GM19240 (cell line): ENCODE results near the gene LYRM2.

ENCODE experiments used
- DNase-seq: peaks from one replicate; pipeline ENCODE4 v3.0.0; 2011; ENCODE audit warnings: low spot score; ENCODE audit not compliant: insufficient read length

LYRM2 gene

DNA sequence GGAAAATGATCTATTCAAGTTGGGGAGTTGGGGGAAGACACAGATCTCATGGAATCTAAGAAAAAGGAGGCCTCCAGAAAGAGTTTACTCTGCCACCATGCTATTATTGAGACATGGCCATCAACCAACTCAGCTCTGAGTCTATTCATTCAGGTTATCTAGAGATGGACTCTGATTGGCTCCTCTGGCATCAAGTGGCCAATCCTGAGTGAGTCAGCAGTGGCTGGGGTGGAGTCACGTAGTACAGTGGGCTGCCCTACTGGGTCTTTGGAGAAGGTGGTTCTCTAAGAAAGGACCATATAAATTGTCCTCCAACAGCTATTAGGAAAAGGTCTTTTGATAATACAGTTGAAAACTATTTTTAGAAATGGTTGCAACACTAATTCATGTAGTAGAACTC, 42.1 kb downstream of the LYRM2 start:
- DNase-seq = no peak

DNA sequence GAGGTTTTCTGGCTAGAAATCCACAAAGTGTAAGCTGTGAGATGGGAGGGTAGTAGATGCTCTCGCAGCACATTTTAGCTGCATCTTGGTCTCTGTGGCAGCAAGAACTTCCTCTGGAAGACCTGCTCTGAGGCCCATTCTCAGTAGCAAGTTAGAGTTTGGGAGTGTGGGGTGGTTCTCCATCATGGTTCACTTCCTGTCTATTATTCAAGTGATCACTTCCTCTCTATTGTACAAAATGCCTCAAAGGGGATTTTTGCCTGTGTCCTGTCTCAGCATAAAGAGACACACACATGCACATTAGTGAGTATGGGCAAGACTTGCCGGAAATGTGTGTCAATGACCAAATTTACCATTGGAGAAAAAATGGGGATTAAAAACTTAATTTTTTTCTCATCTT, 42.5 kb downstream of the LYRM2 start:
- peak; percentile 46 for DNase-seq

DNA sequence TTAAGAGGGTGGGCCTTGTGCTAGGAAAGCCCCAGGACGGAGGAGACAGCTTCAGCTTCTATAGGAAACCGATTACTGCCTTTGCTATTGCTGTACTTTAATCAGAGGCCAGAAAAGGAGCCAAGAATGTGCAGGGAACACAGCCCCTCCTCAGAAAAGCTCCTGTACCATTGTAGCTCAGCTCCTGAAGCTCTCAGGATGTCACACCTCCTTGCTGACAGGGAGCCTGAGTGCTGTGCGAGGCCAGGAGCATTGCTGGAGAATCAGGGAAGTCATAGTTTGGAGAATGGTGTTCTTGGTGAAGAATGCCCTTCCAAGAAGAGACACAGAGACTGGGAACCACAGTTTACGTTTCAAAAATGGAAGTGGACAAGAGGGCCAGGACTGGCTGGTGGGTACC, 46.8 kb downstream of the LYRM2 start:
- no peak for DNase-seq

DNA sequence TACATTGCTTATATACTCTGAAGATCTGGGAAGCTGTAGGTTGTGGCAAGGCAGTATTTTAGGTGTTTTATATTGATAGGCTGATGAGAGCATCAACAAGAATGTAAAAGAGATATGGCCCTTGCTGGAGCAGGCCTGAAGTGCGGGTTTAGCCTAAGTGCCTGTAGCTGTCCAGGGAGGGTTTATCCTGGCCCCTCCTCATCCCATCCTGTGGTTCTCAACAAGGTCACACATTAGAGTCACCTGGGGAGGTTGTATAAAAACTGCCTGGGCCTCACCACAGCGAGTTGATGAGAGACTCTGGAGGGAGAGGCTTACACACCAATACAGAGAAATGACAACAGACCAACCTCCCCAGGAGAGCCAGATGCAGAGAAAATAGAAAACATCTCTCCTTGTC, 48.4 kb downstream of the LYRM2 start:
- no peak for DNase-seq

DNA sequence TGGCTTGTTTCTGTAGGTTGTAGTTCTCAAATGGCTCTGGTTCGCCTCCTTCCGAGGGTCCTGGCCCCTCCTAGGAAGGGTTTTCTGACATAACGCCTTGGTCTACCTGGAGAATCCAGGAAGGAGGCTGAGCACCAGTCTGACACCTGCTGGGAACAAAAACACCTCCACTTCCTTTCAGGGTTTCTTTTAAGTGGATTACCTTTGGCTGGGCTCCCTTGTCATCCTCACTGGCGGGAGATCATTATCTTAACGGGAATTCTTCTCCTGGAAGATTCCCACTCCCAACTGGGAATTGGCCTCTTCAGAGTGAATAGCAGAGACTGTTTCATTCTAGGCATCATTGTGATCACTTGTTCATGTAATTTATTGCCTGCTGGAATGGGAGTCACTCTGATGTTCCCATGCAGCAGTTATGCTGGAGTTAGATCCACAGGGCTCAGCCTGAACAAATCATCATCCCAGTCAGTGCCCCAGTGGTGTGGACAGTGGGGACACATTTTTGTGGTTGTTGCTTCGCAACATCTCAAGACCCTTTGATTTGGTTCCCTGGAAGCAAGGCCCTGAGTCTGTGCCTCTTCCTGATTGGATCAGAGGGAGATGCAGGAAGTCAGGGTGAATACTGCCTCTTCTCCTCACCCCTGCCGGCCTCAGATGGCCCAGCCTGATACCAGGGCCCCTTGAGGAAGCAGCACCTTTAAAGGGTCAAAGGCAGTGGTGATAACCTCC, 49.1 kb downstream of the LYRM2 start:
- no peak for DNase-seq

DNA sequence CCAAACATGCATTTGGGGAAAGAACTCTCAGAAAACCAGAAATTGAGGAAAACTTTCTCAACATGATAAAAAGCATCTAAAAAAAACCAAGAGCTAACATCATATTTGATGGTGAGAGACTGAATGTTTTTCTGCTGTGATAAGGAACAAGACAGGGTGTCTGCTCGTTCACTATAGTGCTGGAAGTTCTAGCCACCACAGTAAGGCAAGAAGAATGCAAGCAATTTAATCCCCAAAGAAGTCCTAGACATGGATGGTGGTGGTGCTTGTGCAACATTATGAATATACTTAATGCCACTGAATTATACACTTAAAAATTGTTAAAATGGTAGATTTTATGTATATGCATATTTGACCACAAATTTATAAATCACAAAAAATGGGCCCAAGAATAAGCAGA, 53.4 kb downstream of the LYRM2 start:
- DNase-seq = no peak

DNA sequence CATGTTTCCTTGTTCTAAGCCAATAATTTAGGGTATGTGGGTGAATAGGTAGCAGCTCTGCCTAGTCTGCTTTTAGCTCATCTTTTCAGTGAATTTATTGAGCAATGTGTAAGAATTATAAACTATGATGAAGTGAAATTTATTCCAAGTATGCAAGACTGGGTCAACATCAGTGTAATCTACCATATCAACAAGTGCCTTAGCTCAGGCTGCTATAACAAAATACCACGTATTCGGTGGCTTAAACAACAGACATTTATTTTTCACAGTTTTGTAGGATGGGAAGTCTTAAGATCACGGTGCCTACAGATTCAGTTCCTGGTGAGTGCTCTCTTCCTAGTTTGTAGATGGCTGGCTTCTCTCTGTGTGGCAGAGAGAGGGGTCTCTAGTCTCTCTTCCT, 54.0 kb downstream of the LYRM2 start:
- DNase-seq = no peak

DNA sequence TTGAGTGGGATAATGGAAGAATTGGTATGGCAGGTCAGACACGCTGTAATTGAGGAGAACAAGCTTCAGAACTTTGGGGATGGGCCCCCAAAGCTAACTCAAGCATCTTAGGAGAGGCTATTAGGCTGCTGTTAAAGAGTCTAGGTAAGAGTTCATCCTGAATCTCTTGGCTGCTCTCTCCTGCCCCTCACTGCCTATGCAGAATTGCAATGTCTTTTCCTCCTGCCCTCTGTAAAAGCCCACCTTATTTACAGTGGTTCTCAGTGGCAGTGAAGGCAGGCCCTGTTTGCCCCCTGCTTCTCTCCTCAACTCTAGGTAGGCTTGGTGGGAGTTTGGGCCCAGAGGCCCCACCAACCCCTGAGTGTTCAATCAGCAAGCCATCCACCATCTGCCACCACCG, 55.0 kb downstream of the LYRM2 start:
- no peak for DNase-seq

DNA sequence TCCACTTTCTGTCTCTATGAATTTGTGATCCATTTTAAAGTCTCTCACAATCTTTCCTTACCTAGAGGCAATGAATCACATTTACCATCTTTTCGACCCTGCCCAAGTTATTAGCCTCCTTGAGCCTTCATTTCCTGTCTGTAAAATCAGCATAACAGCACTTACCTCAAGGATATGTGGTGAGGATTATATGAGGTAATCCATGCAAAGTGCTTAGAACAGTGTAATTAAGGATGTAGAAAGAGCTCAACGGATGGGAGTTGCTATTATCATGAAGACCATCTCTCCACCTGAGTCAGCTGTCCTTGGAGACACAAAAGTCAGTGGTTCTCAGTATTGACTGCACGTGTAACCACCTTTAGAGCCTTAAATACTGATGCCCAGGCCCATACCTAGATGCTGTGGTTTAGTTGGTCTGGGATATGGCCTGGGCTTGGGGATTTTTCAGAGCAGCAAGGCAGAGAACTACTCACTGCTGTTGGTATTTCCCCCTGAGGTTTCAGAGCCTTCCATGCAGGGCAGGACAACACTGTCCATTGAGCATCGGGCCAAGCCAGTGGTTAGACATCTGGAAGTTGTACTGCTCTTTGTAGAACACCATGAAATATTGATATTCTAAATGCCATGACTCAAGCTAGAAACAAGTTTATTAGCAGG, 55.8 kb downstream of the LYRM2 start:
- DNase-seq = no peak

DNA sequence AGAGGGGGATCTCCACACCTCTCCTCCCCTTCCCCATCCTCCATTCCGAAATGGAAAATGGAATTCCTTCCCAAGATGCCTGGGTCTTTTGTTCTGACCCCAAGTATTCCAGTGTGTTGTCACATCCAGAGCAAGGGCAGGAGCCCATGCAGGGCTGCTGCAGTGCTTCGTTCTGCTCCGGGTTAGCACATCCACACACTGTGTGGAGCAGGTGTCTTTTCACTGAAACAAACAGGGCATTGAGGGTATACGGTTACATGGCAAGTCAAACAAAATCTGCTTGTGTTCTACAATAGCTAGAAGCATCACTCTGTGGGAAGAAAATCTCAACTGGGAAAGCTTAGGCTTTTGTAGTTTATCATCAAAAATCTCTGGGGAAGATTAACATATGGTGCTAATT, 56.9 kb downstream of the LYRM2 start:
- DNase-seq = no peak

DNA sequence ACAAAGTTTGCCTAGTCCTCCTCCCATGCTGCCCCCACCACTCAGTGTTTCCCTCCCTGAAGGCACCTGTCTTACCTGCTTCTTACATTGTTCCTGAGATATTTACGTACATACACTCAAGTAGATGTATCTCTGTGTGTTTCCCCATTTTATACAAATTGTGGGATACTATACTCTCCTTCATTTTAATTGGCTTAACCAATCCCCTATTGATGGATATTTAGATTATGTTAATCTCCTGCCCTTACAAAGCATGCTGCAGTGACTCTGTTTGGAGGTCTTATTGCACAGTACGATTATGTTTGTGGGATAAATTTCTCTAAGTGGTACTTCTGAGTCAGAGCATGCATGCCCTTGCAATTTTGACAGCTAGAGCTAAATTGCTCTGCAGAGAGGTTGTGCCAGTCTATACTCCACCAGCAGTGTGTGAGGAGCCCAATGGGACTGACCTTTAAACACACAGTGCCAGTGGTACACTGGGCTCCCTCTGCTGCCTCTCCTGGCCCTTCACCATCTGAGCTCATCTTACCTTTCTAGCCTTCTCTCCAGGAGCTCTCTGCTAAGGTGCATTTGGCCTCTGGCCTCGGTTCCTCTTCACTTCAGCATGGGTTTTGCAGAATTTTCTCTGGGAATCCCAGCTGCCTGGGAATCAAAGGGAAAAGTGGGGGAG, 57.4 kb downstream of the LYRM2 start:
- no peak for DNase-seq

DNA sequence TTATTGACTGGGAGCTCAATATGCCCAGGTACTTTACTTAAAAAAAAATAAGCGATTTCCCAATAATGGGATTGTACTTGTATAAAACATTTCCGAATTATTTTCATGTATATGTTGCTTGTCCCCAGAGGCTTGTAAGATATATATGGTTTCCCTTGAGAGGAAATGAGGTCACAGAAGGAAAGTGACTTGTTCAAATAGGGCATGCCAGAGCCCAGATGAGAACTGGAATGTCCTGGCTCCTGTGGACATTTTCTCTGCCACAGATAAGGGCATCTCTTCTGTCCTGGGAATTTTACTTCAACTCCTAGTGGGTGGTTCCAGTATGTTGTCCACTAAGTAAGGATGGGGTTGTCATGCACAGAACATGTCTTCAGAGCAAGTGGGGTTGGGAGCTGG, 63.0 kb downstream of the LYRM2 start:
- no peak for DNase-seq

DNA sequence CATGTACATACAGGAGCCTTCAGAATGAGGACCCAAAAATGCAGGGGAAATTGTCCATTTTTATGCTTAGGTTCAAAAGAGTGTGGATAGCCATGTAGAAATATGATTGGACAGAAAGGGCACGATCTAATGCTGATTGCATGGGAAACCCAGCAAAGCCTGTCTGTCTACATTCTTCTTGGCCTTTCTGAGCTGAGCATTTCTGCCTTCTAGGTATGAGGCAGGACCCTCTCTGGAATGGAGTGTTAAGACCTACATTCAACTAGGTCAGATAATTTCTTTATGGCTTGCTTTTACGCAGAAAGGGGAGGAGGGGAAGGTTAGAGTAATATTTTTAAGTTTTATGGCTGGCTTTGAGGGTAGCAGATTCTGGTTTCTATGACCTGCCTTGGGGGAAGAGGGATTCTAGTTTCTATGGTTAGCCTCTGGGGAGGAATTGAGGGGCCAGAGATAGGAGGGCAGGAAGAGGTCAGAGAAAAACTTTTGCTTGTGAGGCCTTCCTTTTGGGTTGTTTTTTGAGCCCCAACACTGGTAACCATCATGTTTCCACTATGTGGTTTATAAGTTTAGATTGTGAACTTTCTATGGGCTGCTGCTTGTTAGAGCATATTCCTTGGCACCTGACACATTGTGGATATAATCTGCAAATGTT, 63.5 kb downstream of the LYRM2 start:
- no peak for DNase-seq

DNA sequence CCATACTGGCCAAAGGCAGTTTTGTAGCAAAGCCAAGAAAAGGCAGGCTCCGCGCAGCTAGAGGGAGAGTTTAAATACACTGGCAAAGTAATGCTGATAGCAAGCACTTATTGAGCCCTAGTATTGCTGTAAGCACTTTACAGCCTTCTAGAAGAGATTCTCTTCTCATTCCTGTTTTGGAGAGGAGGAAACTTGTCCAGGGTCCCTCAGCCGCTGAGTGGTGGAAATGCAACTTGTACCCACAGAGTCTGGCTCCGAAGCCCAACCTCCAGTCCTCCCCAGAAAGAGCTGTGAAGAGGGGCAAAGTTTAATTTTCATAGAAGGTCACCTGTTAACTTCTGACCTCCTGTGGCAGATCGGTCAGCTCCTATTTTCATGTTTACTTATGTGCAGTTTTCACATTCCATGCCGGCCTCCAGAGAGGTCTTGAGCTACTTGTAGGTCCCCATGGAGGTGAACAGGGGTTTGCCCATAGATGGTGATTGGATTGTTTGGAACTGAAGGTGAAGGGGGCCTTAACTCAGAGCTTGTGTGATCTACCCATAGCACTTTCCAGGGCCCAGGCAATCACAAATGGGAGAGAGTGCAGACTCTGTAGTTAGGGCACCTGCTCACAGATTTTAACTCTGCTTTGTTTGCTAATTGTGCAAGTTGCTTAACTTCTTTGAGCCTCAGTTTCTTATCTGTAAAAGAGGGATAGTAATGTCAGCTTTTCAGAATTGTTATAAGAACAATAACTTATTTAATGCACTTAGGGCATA, 70.7 kb downstream of the LYRM2 start:
- DNase-seq = no peak

DNA sequence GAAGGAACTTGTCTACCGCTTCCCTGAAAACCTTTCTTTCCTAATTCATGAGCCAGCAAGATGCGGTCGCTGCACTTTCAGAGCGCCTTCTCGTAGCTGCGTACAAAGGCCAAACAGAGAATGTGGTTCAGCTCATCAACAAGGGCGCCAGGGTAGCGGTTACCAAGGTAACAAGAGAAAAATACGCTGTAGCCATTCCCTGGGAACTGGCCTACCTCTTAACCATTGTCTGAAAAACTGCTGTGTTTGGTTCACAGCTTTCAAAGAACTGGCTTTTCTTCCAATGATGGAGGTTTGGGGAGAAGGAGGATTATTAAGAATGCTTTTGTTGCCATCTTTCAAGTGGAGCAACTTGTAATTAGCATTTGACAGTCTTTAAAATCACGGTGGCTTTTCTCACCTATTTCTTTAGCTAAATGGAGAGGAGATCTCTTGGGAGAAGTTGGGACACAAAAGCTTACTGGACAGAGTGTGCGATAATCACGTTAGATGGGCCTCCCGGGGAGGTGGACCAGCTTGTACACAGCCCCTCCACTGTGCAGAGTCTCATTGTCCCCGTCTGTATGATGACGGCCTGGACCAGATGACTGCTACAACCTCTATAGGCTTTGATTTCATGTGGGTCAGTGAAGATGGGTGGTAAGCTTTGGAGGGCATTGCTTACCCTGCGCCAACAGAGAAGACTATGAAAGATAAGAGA, 71.5 kb downstream of the LYRM2 start:
- no peak for DNase-seq

DNA sequence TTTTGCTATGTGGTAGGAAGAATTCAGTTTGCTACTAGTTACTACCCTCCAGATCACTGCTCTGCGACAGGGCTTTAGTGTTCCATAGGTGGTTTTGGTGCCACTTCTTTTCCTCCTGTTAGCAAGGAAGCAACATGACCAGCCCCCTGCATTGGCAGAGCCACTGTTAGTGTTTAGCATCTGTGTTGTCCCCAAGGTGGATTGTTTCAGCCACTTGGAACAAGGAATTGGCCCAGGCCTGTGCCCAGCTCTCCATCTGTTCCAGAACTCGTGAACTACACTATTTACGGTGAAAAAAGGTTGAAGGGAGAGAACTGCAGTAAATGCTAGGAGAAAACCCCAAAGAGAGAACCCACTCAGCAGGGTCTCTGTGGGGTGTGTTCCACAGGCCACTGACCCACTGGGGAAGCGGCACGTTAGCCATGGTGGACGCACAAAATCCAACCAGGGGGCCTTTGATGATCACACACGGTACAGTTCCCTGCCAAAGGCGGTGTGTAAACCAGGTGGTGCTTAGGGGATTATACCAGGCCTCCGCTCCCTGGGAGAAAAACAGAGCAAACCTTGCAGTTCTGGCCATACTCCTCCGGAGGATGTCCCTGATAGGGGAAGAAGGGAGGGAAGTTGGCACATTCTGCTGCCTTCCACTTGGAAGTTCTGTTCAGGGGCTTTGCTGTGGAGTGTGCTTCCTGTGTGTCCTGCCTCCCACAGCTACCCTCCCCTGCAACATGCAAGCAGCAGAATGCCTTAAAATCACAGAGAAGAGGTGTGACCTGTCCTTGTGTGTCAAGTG, 72.3 kb downstream of the LYRM2 start:
- no peak for DNase-seq

DNA sequence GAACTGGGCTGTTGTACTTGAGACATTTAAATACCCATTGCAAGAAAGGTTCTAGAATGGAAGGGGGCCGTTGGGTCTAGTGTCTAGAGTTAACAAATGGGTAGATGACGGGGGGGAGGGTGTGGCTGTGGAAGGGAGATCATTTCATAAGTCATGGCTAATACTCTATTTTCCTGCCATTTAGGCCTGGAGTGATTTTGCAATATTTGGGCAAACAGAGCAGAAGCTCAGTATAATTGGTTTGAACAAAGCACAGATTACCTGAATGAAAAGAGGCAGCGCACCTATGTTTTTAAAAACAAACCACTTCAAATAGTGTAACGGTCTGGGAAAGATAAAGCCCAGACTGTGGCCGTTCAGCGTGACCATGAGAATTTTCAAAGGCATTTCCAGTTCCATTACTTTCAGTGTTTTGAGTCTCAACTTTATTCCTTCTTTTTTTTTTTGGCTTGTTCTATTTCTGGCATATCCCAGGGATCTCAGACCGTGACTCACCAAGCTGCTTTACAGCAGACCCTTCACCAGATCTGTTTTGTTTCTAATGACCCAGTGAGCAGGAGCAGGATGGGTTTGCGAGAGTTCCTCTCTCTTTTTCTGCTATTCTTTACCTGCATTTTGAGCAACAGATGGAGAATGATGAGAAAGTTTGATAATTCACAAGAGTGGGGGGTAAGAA, 73.7 kb downstream of the LYRM2 start:
- DNase-seq = no peak

DNA sequence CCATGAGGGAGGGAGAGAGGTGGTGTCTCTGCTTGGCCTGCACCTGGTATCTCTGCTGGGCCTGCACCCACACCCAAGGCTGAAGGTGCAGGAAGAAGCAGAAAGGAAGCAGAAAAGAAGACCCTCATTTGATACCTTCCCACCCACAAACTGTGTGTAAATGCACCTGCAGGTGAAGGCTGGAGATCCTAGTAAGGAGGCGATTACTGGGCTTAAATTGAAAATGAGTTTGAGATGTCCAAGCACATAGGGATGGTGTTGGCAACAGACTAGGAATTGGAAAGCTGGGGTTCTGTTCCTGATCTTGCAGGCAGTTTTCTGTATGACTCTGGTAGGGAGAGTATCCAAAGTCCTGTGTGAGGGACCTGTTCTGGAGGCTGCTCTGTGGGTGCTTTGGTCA, 74.7 kb downstream of the LYRM2 start:
- DNase-seq = no peak

DNA sequence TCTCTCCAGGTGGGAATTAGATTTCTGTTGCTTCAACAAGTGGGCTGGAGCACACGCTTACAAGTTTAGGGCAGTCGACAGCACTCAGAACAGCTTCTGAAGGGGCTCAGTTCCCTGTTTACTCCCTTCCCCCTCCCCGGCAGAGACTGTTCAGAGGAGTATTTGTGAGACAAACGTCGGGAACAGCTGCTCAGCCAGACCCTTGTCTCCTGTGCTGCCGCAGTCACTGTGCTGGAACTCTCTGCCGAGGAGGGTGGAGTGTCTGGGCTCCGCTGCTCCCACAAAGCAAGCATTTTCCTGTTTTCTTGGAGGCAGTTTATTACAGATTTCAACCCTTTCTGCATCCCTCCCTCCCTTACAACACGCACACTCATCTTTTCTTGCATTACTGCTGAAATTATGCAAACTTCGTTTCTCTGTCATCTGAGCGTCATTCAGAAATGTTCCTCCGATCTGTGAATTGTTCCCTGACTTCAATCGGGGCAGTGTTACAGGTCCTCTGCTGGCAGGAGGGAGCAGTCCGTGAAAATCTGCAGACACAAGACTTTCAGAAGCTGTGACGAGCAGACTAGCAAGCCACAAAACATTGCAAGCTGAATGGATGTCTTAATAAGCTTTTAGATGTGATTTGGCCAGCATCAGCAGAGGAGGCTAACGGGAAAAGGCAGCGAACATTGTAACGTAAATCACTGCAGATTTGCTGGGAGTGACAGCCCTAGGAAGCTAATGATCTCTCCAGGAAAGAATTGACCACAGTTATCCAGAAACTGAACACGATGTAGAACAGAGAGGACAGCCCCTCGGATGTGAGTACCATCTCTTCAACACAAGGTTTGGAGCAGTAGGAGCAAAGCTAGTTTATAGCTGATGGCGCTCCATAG, 76.2 kb downstream of the LYRM2 start:
- DNase-seq = no peak
